HL-60/S4 treated with retinoic acid at 250 ng/mL for 4 days and 3 days (cell line): Measurements from ENCODE around the gene SPTAN1.
"Not testable (repeated sequence)": the region's sequence is repeated elsewhere in the genome, so short reads cannot be mapped to it uniquely, and the experiment has no call there.

Experiments used
- in situ Hi-C: fragments of 300-500 bp; cut with MboI; formaldehyde crosslinking; loops from 2 replicates; pipeline ENCODE4 v1.7.0; 2022; ENCODE audit warnings: low sequenced_read_pairs

The SPTAN1 gene

DNA sequence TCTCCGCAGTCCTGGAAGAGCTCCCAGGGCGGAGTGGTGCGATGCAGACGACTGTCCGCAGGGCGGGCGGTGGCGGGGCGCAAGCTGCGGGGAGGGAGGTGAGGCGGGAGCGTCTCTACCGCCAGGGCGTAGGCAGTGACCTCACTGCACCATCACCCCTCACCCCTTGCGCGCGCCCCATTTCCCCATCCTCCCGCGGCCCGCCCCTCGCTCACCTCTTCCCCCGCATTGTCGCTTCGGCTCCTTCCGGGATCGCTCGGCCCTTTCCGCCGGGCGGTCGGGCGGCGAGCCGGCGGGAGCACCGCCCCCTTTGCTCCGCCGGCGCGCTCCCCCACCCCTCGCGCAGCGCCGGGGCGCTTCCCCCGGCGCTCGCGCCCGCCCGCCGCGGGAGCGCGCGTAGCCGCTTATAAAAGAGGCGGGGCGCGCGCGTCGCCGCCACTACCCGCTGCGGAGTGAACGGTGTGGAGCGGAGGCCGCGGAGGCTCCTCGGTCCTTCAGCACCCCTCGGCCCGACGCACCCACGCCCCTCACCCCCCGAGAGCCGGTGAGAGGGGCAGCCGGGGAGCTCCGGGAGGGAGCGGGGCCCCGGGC lies at the start of gene SPTAN1:
Gene SPTAN1, plus strand, starts transcription at position 435 of the 591 bp plus-strand sequence. CDS start 14,154 bp downstream, outside the sequence.
- in situ Hi-C loops, result no loop called here

DNA sequence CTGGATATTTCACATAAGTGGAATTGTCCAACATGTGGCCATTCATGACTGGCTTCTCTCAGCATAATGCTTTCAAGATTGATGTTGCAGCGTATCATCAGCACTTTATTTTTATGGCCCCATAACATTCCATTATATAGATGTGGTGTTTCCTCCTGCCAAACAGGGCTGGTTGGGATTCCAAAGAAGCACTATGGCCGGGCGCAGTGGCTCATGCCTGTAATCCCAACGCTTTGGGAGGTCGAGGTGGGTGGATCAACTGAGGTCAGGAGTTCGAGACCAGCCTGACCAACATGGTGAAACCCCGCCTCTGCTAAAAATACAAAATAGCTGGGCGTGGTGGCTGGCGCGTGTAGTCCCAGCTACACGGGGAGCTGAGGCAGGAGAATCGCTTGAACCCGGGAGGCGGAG lies 49.0 kb upstream of the SPTAN1 start:
- in situ Hi-C loops, result not testable (repeated sequence)

- in situ Hi-C loops, result no loop called here
Measured at GRCh38 chr9:128503870-128504269, 48.5 kb upstream of the SPTAN1 start.

GRCh38 chr9:128504485-128505413 lies 47.6 kb upstream of the SPTAN1 start, which contains the start of gene GLE1:
Gene GLE1, plus strand, starts transcription at chr9:128504719. Its CDS starts 87 bp downstream, at chr9:128504806.
- in situ Hi-C loops, result no loop called here

DNA sequence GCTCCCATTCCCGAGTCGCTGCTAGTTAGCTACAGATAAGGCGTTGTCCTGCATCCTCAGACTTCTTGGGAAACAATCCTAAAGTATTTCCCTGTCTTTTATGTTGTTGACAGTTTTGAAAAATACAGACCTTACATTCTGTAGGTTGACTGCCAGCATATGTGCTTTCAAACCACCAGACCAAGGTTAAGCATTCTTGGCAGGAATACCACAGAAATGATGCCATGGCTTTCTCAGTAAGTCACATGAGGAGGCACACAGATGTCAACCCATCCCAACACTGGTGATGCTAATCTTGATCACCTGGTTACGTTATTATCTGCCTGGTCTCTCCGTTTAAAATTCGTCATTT lies 47.0 kb upstream of the SPTAN1 start:
- in situ Hi-C loops, result no loop called here

DNA sequence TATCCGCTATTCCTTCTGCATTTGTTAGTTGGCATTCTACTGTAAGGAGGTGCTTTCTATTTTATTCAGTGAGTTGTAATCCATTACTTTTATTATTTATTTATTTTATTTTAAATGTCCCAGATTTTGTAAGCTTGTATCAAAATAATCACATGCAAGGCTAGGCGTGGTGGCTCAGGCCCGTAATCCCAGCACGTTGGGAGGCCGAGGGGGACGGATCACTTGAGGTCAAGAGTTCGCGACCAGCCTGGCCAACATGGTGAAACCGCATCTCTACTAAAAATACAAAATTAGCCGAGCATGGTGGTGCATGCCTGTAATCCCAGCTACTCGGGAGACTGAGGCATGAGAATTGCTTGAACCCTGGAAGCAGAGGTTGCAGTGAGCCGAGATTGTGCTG lies 46.5 kb upstream of the SPTAN1 start:
- in situ Hi-C loops, result not testable (repeated sequence)

DNA sequence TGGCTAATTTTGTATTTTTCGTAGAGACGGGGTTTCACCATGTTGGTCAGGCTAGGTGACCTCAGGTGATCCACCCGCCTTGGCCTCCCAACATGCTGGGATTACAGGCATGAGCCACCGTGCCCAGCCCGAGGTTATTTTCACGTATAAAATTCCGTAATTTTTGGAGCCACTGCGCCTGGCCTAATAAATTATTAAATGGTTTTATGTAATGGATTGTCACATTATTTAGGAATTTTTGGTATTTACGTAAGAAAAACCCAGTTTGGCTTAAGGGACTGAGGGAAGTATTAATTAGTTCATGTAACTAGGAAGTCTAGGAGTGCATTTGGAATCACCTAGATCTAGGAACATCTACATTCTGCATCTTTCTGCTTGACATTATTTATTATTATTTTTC lies 39.6 kb upstream of the SPTAN1 start:
- in situ Hi-C loops, result no loop called here

- in situ Hi-C loops, result no loop called here
Measured at GRCh38 chr9:128521956-128522355, 30.4 kb upstream of the SPTAN1 start.

GRCh38 chr9:128523199-128523925 lies 29.0 kb upstream of the SPTAN1 start:
- in situ Hi-C loops, result no loop called here

GRCh38 chr9:128526720-128527119 lies 25.7 kb upstream of the SPTAN1 start:
- in situ Hi-C loops, result no loop called here

GRCh38 chr9:128528445-128529160 lies 23.8 kb upstream of the SPTAN1 start:
- in situ Hi-C loops, result no loop called here

DNA sequence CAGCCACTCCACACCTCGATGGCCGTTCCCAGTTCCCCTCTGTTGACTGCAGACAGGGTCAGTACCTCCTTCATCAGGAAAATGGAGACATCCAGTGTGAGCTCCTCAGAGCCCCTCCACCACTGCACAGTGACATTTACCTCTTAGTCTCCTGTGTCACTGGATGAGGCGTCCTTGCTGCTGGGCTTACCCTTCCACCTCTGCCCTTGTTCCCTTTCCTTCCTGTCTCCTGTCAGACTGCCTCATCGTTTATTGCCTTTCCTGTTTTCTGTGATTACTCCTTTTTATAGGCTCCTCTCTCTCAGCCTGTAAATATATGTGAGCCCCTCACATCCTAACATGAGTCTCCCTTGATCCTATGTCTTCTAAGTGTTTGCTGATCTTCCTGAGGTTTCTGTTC lies 23.2 kb upstream of the SPTAN1 start:
- in situ Hi-C loops, result no loop called here

GRCh38 chr9:128532581-128532980 lies 19.8 kb upstream of the SPTAN1 start:
- in situ Hi-C loops, result no loop called here

DNA sequence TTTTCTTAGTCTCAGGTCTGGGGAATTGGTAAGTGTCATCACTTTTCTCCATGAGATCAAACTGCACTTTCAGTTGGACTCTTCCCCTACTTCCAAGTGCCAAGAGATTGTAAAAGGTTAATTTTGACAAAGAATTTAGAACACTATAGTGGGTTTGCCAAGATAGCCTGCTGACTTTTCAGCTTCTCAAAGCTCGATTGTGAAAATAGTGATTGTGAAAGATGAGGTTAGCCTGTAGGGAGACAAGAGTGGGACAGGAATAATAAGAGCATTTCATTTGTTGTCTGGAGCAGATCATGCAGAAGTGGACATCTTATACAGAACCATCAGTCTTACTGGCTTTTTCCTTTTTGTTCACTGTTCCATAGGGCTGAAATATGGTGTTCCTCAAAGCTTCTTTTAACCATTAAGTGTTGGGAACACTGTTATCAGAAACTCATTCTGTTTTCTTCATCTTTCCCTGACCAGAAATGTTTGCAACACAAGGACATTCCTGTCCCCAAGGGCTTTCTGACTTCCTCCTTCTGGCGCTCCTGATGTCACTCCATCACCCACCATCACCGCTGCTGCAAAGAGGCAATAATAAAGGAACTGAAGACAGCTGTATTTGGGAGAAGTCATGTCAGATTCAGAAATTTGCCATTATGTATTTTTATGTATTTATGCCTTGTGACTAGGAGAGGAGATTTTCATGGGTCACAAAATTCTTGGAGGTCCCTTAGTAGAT lies 11.6 kb upstream of the SPTAN1 start:
- in situ Hi-C loops, result no loop called here

DNA sequence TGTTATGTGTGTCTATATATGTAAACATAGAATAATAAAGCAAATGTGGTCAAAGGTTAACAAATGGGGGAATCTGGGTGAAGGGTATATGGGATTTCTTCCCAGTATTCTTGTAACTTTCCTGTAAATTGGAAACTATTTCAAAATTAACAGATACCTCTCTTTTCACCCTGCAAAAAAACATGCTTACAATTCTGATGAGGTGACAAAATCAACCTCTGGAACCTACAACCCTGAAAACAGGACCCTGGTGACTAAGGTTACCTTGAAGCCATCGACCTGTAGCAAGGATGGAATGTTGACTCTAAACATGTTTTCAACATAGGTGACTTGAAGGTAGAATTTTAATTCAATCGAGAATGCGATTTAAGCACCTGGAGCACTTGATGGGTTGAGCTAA lies 5.9 kb upstream of the SPTAN1 start:
- in situ Hi-C loops, result no loop called here

- in situ Hi-C loops, result no loop called here
Measured at GRCh38 chr9:128548876-128549275, 3.5 kb upstream of the SPTAN1 start.

GRCh38 chr9:128550226-128550625 lies 2.2 kb upstream of the SPTAN1 start:
- in situ Hi-C loops, result no loop called here

DNA sequence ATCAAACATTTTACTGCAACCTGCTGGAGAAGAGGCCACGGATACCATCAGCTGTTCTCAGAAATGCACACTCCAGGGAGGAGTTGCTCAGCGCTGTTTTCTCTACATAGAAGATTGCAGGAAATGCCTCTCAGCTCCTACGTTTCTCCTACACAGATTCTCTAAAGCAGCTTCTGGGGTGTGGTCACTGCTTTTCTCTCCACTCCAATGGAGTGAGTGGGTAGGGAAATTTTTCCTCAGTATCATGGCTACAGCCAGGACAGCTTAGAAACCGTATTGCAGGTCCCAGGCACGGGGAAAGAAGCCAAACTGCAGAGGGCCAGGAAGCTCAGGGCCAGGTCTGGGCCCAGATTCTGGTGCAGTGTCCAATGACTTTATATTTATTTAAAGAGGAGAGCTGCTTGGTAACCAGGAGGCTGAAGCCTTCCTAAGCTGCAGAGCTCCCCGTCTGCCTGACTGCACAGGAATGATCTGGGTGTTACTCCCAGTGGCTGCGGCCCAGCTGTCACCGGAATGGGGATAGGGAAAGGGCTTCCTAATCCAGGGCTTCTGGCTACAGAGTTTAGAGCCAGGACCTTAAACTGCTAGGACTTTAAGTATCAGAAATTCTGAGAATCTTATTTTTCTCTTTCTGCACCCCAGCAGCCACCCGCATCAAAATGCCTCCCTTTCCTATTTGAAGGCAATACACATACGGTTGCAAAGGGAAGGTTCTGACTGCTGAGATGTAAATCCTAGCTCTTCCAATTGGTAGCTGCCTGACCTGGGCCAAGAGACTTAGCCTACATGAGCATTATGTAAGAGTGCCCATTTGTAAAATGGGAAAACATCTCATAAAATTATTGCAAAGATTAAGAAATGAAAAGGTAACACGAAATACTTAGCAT lies 1.4 kb upstream of the SPTAN1 start:
- in situ Hi-C loops, result no loop called here

DNA sequence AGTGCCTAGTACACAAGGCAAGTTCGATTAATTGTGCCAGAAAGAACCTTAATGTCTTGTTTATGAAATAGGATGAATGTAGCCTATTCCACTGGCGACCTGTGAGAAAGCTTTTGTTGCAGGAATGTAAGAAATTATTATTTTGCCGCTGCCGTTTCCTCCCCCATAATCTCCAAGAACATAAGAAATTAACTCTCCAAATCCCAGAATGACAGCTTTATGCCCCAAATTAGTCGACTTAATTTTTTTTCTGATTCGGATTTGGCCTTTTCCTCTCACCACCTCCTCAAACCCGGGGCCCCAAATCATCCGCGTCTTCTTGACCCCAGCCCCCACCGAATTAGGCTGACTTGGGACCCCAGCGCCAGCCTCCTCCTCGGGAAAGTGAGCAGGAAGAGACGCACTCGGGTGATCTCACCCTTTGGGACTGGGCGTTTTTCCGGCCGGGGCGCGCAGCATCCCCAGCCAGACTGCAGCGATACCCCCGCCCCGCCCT lies 682 bp upstream of the SPTAN1 start:
- in situ Hi-C loops, result no loop called here
